Mammary epithelial cell (primary cell): ENCODE results near the gene TSPAN32.

Experiments
- CTCF ChIP-seq, 2 donors: IDR thresholded peaks in 1 of 2; conservative IDR thresholded peaks in 1 of 2; 2 replicates each; pipeline ENCODE4 v1.5.1; 2011 to 2012; ENCODE audit warnings: inconsistent platforms in 2 of 2, low read length in 2 of 2, mild to moderate bottlenecking in 2 of 2, control low read depth in 1 of 2, low read depth in 1 of 2; ENCODE audit not compliant: insufficient read depth in 1 of 2; ENCODE audit errors: extremely low read depth in 1 of 2
- EZH2 ChIP-seq: IDR thresholded peaks from 2 replicates; pipeline ENCODE4 v1.6.1; 2012; ENCODE audit warnings: low read length, inconsistent platforms, borderline replicate concordance

- TF ChIP-seq CTCF (conservative IDR thresholded peaks at IDR 0.05 in 1 of 2, IDR thresholded peaks at IDR 0.05 in 1 of 2; ENCODE audit: extremely low read depth in 1 of 2, insufficient read depth in 1 of 2, low read depth in 1 of 2, low read length in 2 of 2) (no peak), EZH2 (no peak)
Observed at GRCh38 chr11:2328656-2329354, 27.0 kb downstream of the TSPAN32 start.
